Colonic mucosa (tissue), 4 donors: ENCODE measurements around the gene TRIM9. TPM values are rescaled to one million over a fixed set of nuclear protein-coding genes. Genes with fewer than 3 reads are reported as not detected.

Experiments
- DNase-seq: peaks from one replicate; pipeline ENCODE4 v3.0.0-alpha.2; 2020
- H3K27ac ChIP-seq: fragments of 200-600 bp; one replicate; pipeline ENCODE4 v1.8.0; 2021
- H3K27me3 ChIP-seq: fragments of 200-600 bp; one replicate; pipeline ENCODE4 v1.8.0; 2021
- H3K36me3 ChIP-seq: fragments of 200-600 bp; one replicate; pipeline ENCODE4 v1.8.0; 2021
- H3K4me1 ChIP-seq: fragments of 200-600 bp; one replicate; pipeline ENCODE4 v1.8.0; 2021; ENCODE audit warnings: mild to moderate bottlenecking
- H3K4me3 ChIP-seq: fragments of 200-600 bp; one replicate; pipeline ENCODE4 v1.8.0; 2021
- H3K9ac ChIP-seq, 2 donors: one replicate each; pipeline ENCODE4 v1.7.0; 2013; ENCODE audit warnings: control low read depth in 2 of 2, low read depth in 2 of 2, low read length in 2 of 2
- H3K9me3 ChIP-seq: fragments of 200-600 bp; one replicate; pipeline ENCODE4 v1.8.0; 2021
- CTCF ChIP-seq: fragments of 200-600 bp; IDR thresholded peaks from one replicate; pipeline ENCODE4 v1.8.0; 2022; ENCODE audit warnings: antibody characterized with exemption, mild to moderate bottlenecking
- intact Hi-C: fragments of 100-400 bp; cut with DNase I; formaldehyde crosslinking; loops from one replicate; pipeline ENCODE4 v1.14.1; 2022
- total RNA-seq, 2 donors: library from RNA; stranded (reverse); fragmentation: NEBNext Ultra II Directional in 1 of 2; extraction: Animal tissue kit (Norgen Biotek cat#: 25700) in 1 of 2; gene quantifications; one replicate each; pipeline ENCODE4 v1.2.1, GENCODE V29; 2021
- donor health status: healthy.
- donor health status: DM: no; HTN: no; CAD: no.
- donor health status: DM: no; HTN: no; CAD: no.

Gene TRIM9
- total RNA-seq, 2 donors from 2014 or later: 0.49 to 0.66 TPM

DNA sequence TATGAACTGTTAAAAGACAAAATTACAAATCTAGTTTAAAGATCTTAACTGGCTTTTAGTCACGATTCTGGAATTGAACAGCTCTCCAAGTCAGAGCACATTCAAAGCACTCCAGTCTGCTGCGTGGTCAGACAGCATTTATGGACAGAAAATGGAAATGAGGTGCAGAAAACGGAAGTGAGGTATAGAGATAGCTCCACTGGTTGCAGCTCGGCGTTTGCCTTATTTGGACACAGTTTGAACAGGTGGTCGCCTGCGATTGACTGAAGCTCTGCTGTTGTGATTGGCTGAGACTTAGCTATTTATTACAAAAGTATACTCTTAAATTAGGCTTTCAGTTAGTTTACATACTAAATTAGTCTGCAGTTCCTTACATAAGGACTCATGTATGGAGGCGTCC, 28.3 kb downstream of the TRIM9 start:
- no peaks in the 10 kb centered on the region for H3K36me3 ChIP-seq
- no peak for DNase-seq
- no peak overlapping the region for H3K27ac ChIP-seq
- H3K9ac ChIP-seq: no peak overlapping the region
- intact Hi-C loops: no loop called here
- no peaks in the 10 kb centered on the region for H3K9me3 ChIP-seq
- no peaks in the 10 kb centered on the region for H3K27me3 ChIP-seq
- no peak overlapping the region for H3K4me3 ChIP-seq
- no peak for TF ChIP-seq CTCF
- H3K4me1 ChIP-seq: no peaks in the 10 kb centered on the region

DNA sequence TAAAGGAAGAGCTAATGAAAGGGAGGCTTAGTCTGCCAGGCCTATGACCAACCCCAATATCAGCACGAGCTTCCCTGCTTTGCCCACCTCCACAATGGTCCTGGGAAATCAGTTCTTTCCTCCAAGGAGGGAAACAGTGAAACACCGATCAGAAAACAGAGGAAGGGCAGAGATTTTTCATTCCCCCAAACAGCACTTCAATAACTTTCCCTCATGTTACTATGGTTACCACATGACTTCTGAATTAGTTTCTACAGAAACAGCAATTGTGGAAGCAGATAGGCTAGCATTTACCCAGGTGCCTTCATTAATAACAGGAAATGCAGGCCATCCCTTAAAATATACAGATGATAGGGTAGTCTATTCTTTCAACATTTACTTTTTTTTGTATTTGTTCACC, 35.9 kb downstream of the TRIM9 start:
- no peaks in the 10 kb centered on the region for H3K9me3 ChIP-seq
- H3K4me1 ChIP-seq: no peaks in the 10 kb centered on the region
- intact Hi-C loops: no loop called here
- H3K27me3 ChIP-seq: no peaks in the 10 kb centered on the region
- H3K27ac ChIP-seq: no peak overlapping the region
- no peak for TF ChIP-seq CTCF
- H3K9ac ChIP-seq: no peak overlapping the region
- DNase-seq: no peak
- no peaks in the 10 kb centered on the region for H3K36me3 ChIP-seq
- H3K4me3 ChIP-seq: no peak overlapping the region

DNA sequence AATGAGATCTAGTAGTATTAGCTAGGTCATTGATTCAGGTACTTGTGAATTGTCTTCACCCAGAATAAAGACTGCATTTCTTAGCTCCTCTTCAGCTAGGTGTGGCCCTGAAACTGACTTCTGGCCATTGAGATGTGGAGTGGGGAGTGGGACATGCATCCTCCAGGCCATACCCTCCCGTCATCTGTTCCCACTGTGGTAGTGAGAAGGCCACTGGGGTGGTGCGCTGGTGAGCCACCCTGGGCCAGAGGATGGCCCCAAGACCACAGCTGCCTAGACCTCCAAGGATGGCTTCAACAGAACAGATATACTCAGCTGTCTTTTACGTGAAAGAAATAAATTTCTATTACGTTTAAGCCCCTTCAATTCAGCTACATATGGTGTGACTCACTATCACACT, 36.5 kb downstream of the TRIM9 start:
- intact Hi-C loops: no loop called here
- H3K4me3 ChIP-seq: no peak overlapping the region
- no peaks in the 10 kb centered on the region for H3K4me1 ChIP-seq
- no peaks in the 10 kb centered on the region for H3K27me3 ChIP-seq
- TF ChIP-seq CTCF: no peak
- no peak overlapping the region for H3K27ac ChIP-seq
- DNase-seq: no peak
- H3K36me3 ChIP-seq: no peaks in the 10 kb centered on the region
- H3K9ac ChIP-seq: no peak overlapping the region
- H3K9me3 ChIP-seq: no peaks in the 10 kb centered on the region

DNA sequence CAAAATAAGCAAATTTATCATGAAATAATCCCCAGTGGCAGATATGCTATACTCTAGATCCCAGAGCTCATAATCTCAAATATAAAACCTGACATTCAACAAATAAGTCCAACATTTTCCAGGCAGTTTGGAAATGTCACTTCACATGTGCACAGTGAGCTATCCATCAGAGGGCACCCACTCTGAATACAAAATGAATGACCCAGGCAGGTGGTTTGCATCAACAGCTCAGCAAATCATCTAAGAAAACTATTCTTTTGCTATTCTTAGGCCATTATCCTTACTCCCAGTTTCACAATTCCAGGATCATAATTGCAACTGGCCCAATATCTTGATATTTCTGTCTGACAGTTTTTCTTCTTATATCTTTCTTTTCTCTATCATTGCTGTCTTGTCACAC, 38.5 kb downstream of the TRIM9 start:
- Histone ChIP-seq H3K4me1 (no peaks in the 10 kb centered on the region), H3K27me3 (no peaks in the 10 kb centered on the region), H3K27ac (no peak overlapping the region), H3K4me3 (no peak overlapping the region), H3K9ac (no peak overlapping the region), H3K9me3 (no peaks in the 10 kb centered on the region), H3K36me3 (no peaks in the 10 kb centered on the region)
- DNase-seq: no peak
- intact Hi-C loops: no loop called here
- TF ChIP-seq CTCF: no peak

GRCh38 chr14:51053157-51053556, 41.7 kb downstream of the TRIM9 start:
- H3K27me3 ChIP-seq: no peaks in the 10 kb centered on the region
- no peaks in the 10 kb centered on the region for H3K36me3 ChIP-seq
- no peaks in the 10 kb centered on the region for H3K4me1 ChIP-seq
- no peak for DNase-seq
- H3K9ac ChIP-seq: no peak overlapping the region
- no peak overlapping the region for H3K27ac ChIP-seq
- no peak for TF ChIP-seq CTCF
- no peak overlapping the region for H3K4me3 ChIP-seq
- intact Hi-C loops: no loop called here
- H3K9me3 ChIP-seq: no peaks in the 10 kb centered on the region

DNA sequence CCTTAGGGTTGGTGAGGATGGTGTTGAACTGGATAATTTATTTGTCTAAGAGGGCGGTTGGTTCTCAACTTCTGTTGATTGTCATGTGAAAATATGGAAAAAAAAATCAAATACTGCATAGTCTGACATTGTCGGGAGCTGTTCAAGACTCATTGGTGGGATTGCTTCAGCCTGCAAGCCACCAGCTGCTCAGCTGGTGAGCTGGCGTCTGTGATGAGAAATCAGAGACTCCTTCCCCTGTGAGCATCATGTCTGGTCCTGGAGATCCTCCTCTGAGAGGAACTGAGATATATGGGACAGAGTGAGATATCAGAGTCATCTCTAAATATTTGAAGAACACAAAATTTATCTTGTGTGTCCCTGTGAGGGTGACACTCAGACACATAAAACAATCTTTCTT, 49.9 kb downstream of the TRIM9 start:
- no peaks in the 10 kb centered on the region for H3K4me1 ChIP-seq
- intact Hi-C loops: no loop called here
- no peak overlapping the region for H3K27ac ChIP-seq
- no peaks in the 10 kb centered on the region for H3K9me3 ChIP-seq
- H3K36me3 ChIP-seq: no peaks in the 10 kb centered on the region
- no peak overlapping the region for H3K9ac ChIP-seq
- H3K27me3 ChIP-seq: no peaks in the 10 kb centered on the region
- DNase-seq: no peak
- no peak for TF ChIP-seq CTCF
- H3K4me3 ChIP-seq: no peak overlapping the region
